ENCODE measurements around the gene TSPYL4.
A peak's percentile ranks its signal among the peaks of the same experiment; 100 is the strongest.

The TSPYL4 gene

DNA sequence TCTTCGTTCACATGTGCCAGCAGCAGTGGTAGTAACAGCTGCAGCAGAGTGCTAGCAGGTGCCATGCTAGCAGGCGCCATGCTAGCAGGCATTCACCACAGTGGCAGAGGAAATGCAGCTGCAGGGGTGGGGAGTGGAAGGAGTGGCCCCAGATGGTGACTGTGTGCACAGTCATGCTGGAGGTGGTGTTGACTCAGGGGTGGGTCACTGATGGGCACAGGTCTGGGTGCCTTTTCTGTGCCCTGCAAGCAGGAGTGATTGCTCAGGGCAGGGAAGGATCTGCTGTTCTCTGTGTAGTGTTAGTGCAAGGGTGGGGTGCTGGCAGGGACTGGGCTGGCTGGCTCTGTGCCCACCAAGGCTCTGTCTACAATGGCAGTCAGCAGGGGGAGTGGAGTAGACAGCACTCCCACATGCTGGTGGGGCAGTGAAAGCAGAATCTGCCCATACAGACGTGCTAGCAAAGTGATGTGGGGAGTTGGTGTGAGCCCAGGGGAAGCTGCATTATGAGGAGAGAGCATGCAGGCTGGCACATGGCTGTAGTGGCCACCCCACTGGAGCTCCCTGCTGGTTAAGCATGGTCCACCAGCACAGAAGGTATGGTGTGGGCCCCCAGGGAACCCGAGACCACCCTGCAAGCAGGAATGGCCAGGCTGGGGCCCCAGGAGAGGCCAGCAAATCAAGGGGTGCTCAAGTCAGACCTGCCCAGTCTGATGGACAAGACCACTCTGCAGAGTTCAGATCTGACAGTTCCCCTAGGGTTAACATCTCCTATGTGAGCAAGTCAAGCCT is 11.4 kb upstream of the TSPYL4 start:
- ChIA-PET CTCF (no interaction called here), POLR2A (ENCODE audit: low non-redundant PET) (no interaction called here)
- peak overlapping the region; percentile 50 for H3K27ac ChIP-seq
- TF ChIP-seq CTCF (conservative IDR thresholded peaks at IDR 0.05; ENCODE audit: low read depth): no peak
- DNase-seq (ENCODE audit: low spot score): no peak

- ChIA-PET CTCF (no interaction called here), POLR2A (ENCODE audit: low non-redundant PET) (no interaction called here)
- DNase-seq (ENCODE audit: low spot score): no peak
- TF ChIP-seq CTCF (conservative IDR thresholded peaks at IDR 0.05; ENCODE audit: low read depth): no peak
- no peak overlapping the region for H3K27ac ChIP-seq
Measured at GRCh38 chr6:116263353-116263752, 9.5 kb upstream of the TSPYL4 start.

GRCh38 chr6:116258520-116258919 is 4.6 kb upstream of the TSPYL4 start:
- ChIA-PET CTCF (interaction anchor here (0.7 to 1.1 kb wide), 2 partner anchors 10 to 13 kb away, joined by 4 read pairs; no protein-coding TSS in a partner anchor), POLR2A (ENCODE audit: low non-redundant PET) (no interaction called here)
- TF ChIP-seq CTCF (conservative IDR thresholded peaks at IDR 0.05; ENCODE audit: low read depth): no peak
- no peak overlapping the region for H3K27ac ChIP-seq
- DNase-seq (ENCODE audit: low spot score): no peak

- ChIA-PET CTCF (interaction anchor here (0.6 to 2.5 kb wide), 2 partner anchors 12 to 75 kb away, joined by 3 to 7 read pairs; no protein-coding TSS in a partner anchor), POLR2A (ENCODE audit: low non-redundant PET) (no interaction called here)
- H3K27ac ChIP-seq: no peak overlapping the region
- no peak for TF ChIP-seq CTCF (conservative IDR thresholded peaks at IDR 0.05; ENCODE audit: low read depth)
- no peak for DNase-seq (ENCODE audit: low spot score)
Measured at GRCh38 chr6:116256694-116257093, 2.8 kb upstream of the TSPYL4 start.

- CTCF ChIA-PET: interaction anchor here (0.6 to 2.5 kb wide), 2 partner anchors 13 to 32 kb away, joined by 4 to 7 read pairs; no protein-coding TSS in a partner anchor
- no peak overlapping the region for H3K27ac ChIP-seq
- POLR2A ChIA-PET (ENCODE audit: low non-redundant PET): interaction anchor here (0.6 kb wide), 1 partner anchor 24 kb away, joined by 3 read pairs; no protein-coding TSS in a partner anchor
Measured at GRCh38 chr6:116255246-116255800, 1.4 kb upstream of the TSPYL4 start.

More at GRCh38 chr6:116255246-116255800, 1.4 kb upstream of the TSPYL4 start:
- no peak for TF ChIP-seq CTCF (conservative IDR thresholded peaks at IDR 0.05; ENCODE audit: low read depth)
- DNase-seq (ENCODE audit: low spot score): no peak
